ENCODE measurements around the gene KAZN.

- TF ChIP-seq, protein P1, sequence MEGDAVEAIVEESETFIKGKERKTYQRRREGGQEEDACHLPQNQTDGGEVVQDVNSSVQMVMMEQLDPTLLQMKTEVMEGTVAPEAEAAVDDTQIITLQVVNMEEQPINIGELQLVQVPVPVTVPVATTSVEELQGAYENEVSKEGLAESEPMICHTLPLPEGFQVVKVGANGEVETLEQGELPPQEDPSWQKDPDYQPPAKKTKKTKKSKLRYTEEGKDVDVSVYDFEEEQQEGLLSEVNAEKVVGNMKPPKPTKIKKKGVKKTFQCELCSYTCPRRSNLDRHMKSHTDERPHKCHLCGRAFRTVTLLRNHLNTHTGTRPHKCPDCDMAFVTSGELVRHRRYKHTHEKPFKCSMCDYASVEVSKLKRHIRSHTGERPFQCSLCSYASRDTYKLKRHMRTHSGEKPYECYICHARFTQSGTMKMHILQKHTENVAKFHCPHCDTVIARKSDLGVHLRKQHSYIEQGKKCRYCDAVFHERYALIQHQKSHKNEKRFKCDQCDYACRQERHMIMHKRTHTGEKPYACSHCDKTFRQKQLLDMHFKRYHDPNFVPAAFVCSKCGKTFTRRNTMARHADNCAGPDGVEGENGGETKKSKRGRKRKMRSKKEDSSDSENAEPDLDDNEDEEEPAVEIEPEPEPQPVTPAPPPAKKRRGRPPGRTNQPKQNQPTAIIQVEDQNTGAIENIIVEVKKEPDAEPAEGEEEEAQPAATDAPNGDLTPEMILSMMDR (IDR thresholded peaks at IDR 0.05; ENCODE audit: low read length) = no peak
- TF ChIP-seq EZH2 (optimal IDR thresholded peaks at IDR 0.05; ENCODE audit: low read depth, low read length) (no peak), EZH2phosphoT487 (IDR thresholded peaks at IDR 0.05; ENCODE audit: low read length) (no peak)
Measured at GRCh38 chr1:15148941-15149340, 550.5 kb downstream of the KAZN start.

All from MM.1S (cell line).